Measurements from ENCODE around the gene MAML3. TPM values are rescaled to one million over a fixed set of nuclear protein-coding genes. Genes with fewer than 3 reads are reported as not detected.

MAML3 gene
- total and polyA plus RNA-seq, 2 experiments from 2014 or later, result 1.7 to 6.5 TPM

DNA sequence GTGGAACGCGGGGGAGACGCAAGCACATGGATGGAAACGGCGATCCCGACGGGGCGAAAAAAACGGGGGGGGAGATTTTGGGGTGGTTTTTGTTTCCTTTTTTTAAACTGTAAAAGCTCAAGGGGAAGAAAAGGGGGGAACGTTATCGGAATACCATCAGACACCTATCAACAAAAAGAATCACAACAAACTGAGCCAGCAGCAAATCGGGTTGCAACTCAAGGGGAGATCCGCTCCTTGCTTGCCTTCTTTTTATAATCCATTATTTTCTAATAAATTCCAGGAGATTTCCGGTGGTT is 616 bp downstream of the MAML3 start:
- ATAC-seq, result no peak
- H4K20me1 ChIP-seq (replicated peaks; ENCODE audit: insufficient read depth), result no peaks in the 10 kb centered on the region
- no peak overlapping the region for H3K27ac ChIP-seq (ENCODE audit: low read depth)

DNA sequence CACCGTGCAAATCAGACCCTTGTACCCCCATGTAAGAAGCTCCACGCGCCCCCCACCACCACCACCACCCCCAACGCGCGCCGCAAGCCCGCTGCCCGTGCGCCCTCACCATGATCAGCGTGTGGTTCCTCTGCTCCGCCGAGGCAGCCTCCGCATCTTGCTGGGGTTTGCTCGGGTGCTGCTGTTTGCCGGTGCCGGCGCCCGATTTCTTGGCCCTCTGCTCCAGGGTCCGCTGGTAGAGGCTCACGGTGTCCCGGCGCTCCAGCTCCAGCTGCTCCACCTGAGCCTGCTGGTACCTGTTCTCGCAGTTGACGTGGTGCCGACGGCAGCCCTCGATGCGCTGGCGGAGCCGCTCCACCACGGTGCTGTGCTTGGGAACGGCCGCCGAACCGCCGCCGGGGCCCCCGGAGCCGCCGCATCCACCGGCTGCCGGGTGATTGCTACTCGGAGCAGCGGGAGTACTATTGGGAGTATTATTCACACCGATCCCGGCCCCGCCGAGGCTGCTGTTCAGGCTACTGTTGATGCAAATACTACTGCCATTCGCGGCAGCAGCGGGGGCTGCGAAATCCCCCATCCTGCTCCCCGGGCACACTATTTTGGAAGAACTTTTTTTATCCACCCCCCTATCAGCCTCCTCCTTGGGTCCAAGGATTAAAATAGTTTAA is 1.1 kb downstream of the MAML3 start:
- Histone ChIP-seq H3K4me3 (peak overlapping the region; percentile 97), H3K27me3 (ENCODE audit: insufficient read depth) (peaks cover 12% of the 10 kb centered on the region), H3K9me2 (ENCODE audit: insufficient read depth) (no peaks in the 10 kb centered on the region), H2AFZ (peak overlapping the region; percentile 85), H3K36me3 (ENCODE audit: insufficient read depth) (no peaks in the 10 kb centered on the region), H3K79me2 (replicated peaks; ENCODE audit: insufficient read depth) (0 out of 2 replicates have a peak, but pooled peaks cover 7% of the 10 kb centered on the region), H4K20me1 (replicated peaks; ENCODE audit: insufficient read depth) (no peaks in the 10 kb centered on the region), H3F3A (replicated peaks; ENCODE audit: low read depth) (peaks cover 4% of the 10 kb centered on the region), H3K4me1 (ENCODE audit: insufficient read depth) (peaks cover 15% of the 10 kb centered on the region), H3K27ac (ENCODE audit: low read depth) (no peak overlapping the region), H3K4me2 (peak overlapping the region; percentile 99)
- peak; percentile 5 for ATAC-seq
- Mint-ChIP-seq H3K4me3 (peak overlapping the region; percentile 90), H3K9me3 (no peaks in the 10 kb centered on the region), H3K4me1 (peaks cover 23% of the 10 kb centered on the region), H3K36me3 (ENCODE audit: low read depth) (no peaks in the 10 kb centered on the region; the same call in 2 of the 3 replicates), H3K27ac (no peak overlapping the region), H3K27me3 (ENCODE audit: insufficient read depth, low read depth, poor library complexity) (peaks cover 27% of the 10 kb centered on the region)
- peak; percentile 60 for DNase-seq (ENCODE audit: low spot score)
- TF ChIP-seq ZNF114 (CRISPR knock-in tag; IDR thresholded peaks at IDR 0.05) (no peak), CREB1 (CRISPR knock-in tag; IDR thresholded peaks at IDR 0.05; ENCODE audit: low read depth) (no peak)

More for the DNA sequence above, 616 bp downstream of the MAML3 start:
- peak overlapping the region; percentile 97 for H3K4me3 ChIP-seq
- H3K9me3 Mint-ChIP-seq, result no peaks in the 10 kb centered on the region
- H3K27me3 Mint-ChIP-seq (ENCODE audit: insufficient read depth, low read depth, poor library complexity), result peaks cover 27% of the 10 kb centered on the region
- H3K36me3 ChIP-seq (ENCODE audit: insufficient read depth), result no peaks in the 10 kb centered on the region
- peak overlapping the region; percentile 99 for H3K4me2 ChIP-seq
- H3K36me3 Mint-ChIP-seq (ENCODE audit: low read depth), result no peaks in the 10 kb centered on the region; the same call in 2 of the 3 replicates
- peak overlapping the region; percentile 90 for H3K4me3 Mint-ChIP-seq
- H3K4me1 ChIP-seq (ENCODE audit: insufficient read depth), result peaks cover 10% of the 10 kb centered on the region
- DNase-seq (ENCODE audit: low spot score), result no peak
- peak overlapping the region; percentile 85 for H2AFZ ChIP-seq
- peaks cover 4% of the 10 kb centered on the region for H3F3A ChIP-seq (replicated peaks; ENCODE audit: low read depth)
- H3K9me2 ChIP-seq (ENCODE audit: insufficient read depth), result no peaks in the 10 kb centered on the region
- peaks cover 18% of the 10 kb centered on the region for H3K4me1 Mint-ChIP-seq
- 0 out of 2 replicates have a peak, but pooled peaks cover 7% of the 10 kb centered on the region for H3K79me2 ChIP-seq (replicated peaks; ENCODE audit: insufficient read depth)
- peaks cover 12% of the 10 kb centered on the region for H3K27me3 ChIP-seq (ENCODE audit: insufficient read depth)
- TF ChIP-seq, protein P1, sequence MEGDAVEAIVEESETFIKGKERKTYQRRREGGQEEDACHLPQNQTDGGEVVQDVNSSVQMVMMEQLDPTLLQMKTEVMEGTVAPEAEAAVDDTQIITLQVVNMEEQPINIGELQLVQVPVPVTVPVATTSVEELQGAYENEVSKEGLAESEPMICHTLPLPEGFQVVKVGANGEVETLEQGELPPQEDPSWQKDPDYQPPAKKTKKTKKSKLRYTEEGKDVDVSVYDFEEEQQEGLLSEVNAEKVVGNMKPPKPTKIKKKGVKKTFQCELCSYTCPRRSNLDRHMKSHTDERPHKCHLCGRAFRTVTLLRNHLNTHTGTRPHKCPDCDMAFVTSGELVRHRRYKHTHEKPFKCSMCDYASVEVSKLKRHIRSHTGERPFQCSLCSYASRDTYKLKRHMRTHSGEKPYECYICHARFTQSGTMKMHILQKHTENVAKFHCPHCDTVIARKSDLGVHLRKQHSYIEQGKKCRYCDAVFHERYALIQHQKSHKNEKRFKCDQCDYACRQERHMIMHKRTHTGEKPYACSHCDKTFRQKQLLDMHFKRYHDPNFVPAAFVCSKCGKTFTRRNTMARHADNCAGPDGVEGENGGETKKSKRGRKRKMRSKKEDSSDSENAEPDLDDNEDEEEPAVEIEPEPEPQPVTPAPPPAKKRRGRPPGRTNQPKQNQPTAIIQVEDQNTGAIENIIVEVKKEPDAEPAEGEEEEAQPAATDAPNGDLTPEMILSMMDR (conservative IDR thresholded peaks at IDR 0.05; ENCODE audit: low read depth in 2 of 2), result no peak
- no peak for TF ChIP-seq CREB1 (CRISPR knock-in tag; IDR thresholded peaks at IDR 0.05; ENCODE audit: low read depth)
- TF ChIP-seq EZH2 (IDR thresholded peaks at IDR 0.05; ENCODE audit: low read depth, unreplicated experiment), result peak; percentile 4
- H3K27ac Mint-ChIP-seq, result no peak overlapping the region

DNA sequence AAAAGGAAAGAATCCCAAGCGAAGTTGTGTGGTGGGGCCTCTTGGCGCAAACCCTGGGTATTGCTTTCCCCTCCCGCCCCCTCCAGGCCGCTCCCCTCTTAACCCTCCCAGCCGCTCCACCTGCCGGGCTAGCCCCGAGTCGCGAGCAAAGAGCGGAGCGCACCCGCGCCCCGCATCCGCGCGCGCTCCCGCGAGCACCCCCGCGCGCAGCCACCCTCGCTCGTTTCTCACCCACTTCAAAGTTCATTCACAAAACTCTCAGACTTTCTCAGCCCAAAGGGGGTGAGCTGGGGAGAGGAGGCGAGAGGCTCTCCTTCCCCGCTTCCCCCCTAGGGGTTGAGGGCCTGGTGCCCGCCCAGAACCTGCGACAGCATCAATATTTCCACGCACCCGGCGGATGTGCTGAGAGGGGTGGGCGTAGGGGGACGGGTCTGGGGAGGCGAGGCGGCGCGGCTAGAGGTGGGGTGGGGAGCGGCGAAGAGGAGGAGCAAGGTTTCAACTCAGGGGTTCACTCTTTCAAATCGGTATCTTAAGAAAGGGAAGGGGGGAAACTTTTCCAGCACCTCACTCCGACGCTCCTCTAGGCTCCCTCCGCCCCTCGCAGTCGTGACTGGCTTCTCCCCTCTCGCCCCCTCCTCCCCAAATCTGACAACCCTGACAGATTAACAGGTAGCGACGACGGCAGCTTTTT is 1.8 kb downstream of the MAML3 start:
- H3K79me2 ChIP-seq (replicated peaks; ENCODE audit: insufficient read depth), result 0 out of 2 replicates have a peak, but pooled peaks cover 7% of the 10 kb centered on the region
- peak overlapping the region; percentile 99 for H3K27ac ChIP-seq (ENCODE audit: low read depth)
- no peaks in the 10 kb centered on the region for H3K36me3 ChIP-seq (ENCODE audit: insufficient read depth)
- peak overlapping the region; percentile 67 for H2AFZ ChIP-seq
- H3K4me1 Mint-ChIP-seq, result peaks cover 30% of the 10 kb centered on the region
- peak overlapping the region; percentile 89; the same call in 1 of the 2 replicates for H3K27ac Mint-ChIP-seq
- H3K4me1 ChIP-seq (ENCODE audit: insufficient read depth), result peaks cover 22% of the 10 kb centered on the region
- H3K4me3 Mint-ChIP-seq, result peak overlapping the region; percentile 90
- TF ChIP-seq, protein P1 (conservative IDR thresholded peaks at IDR 0.05; ENCODE audit: low read depth in 2 of 2), result peak in 1 of 2 experiments; percentile 48; a peak in 3 of 4 replicates
- TF ChIP-seq ZNF331 (CRISPR knock-in tag; IDR thresholded peaks at IDR 0.05; ENCODE audit: low read depth), result no peak
- peaks cover 27% of the 10 kb centered on the region for H3K27me3 Mint-ChIP-seq (ENCODE audit: insufficient read depth, low read depth, poor library complexity)
- no peaks in the 10 kb centered on the region; the same call in 2 of the 3 replicates for H3K36me3 Mint-ChIP-seq (ENCODE audit: low read depth)
- peak overlapping the region; percentile 99 for H3K4me2 ChIP-seq
- H3K27me3 ChIP-seq (ENCODE audit: insufficient read depth), result peaks cover 12% of the 10 kb centered on the region
- peak; percentile 58 for ATAC-seq
- H4K20me1 ChIP-seq (replicated peaks; ENCODE audit: insufficient read depth), result no peaks in the 10 kb centered on the region
- no peaks in the 10 kb centered on the region for H3K9me3 Mint-ChIP-seq
- H3F3A ChIP-seq (replicated peaks; ENCODE audit: low read depth), result peaks cover 4% of the 10 kb centered on the region
- peak overlapping the region; percentile 97 for H3K4me3 ChIP-seq
- peak; percentile 79 for DNase-seq (ENCODE audit: low spot score)
- no peaks in the 10 kb centered on the region for H3K9me2 ChIP-seq (ENCODE audit: insufficient read depth)
